Skin of body (tissue), 2 donors: ENCODE data around the gene DUSP11. TPM values are rescaled to one million over a fixed set of nuclear protein-coding genes. Genes with fewer than 3 reads are reported as not detected.
"Not testable (repeated sequence)": the region's sequence is repeated elsewhere in the genome, so short reads cannot be mapped to it uniquely, and the experiment has no call there.

Experiments
- DNase-seq: peaks from one replicate; lab custom pipeline; 2025; lab: John Stamatoyannopoulos, UW
- total RNA-seq: library from RNA; depleted of rRNA; stranded (reverse); fragments of >200 nt; gene quantifications from one replicate; pipeline ENCODE4 v1.2.3, GENCODE V29; 2014

Gene DUSP11
- total RNA-seq, 1 donor from 2014 or later: 41.3 TPM

DNA sequence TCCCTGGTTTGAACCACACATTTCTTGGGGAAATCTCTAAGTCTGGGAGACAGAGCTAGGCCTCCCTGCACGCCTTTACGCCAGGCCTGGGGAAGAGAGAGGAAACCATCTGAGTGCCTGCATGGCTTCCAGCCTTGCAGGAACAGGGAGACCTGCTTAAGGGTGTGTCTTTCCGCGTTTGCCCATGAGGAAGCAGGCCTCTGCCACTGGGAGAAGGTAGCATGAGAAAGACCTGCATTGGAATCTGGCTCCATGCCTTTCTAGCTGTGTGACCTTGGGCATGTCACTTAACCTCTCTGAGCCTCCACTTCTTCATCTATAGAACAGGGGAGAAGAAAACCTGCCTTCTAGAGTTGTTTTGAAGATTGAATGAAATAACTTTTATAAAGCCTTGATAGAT lies 62.2 kb downstream of the DUSP11 start:
- DNase-seq: not testable (repeated sequence)

DNA sequence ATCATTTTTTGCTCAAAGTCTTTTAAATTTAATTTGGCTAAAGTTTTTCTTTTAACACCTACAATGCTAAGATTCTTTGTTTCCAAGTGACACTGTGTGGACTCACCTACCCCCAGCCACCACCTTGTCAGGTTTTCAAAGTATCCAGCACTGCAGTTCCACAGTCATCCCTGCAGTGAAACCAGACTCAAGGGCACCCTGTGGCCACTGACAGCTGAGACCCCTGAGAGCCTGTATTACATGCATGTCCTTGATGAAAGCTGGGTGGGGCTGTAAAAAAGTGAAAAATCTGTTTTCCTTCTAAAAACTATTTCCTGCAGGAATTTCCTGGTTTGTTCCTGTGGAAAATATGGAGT lies 62.7 kb downstream of the DUSP11 start:
- DNase-seq: no peak

DNA sequence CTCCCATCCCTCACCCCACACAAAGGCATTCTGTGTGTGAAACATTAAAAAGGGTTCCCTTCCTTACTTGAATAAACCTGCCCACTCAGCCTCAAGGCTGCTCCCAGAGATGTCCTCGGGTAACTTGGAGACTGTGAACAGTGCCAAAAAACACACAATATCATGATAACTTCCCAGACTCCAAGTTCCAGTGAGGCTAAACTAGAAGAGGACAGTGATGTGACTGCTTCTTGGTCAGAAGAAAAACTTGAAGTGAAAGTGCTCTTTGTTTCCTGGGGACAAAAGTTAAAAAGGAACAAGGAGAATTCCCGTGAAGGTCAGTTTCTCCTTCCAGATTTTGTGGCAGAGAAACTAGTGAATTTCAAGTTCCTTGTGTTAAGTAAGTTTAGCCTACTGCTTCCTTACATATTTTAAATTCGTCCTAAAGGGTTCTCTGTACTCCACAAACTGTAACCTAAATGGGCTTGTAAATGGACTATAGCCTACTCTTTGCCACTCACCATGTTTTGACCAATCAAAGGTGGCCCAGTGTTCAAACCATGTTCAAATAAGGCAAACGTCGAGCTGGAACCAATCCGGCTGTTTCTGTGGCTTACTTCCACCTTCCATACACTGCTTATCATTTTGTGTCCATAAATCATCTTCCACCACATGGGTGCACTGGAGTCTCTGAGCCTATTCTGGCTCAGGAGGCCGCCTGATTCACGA lies 63.2 kb downstream of the DUSP11 start:
- no peak for DNase-seq

DNA sequence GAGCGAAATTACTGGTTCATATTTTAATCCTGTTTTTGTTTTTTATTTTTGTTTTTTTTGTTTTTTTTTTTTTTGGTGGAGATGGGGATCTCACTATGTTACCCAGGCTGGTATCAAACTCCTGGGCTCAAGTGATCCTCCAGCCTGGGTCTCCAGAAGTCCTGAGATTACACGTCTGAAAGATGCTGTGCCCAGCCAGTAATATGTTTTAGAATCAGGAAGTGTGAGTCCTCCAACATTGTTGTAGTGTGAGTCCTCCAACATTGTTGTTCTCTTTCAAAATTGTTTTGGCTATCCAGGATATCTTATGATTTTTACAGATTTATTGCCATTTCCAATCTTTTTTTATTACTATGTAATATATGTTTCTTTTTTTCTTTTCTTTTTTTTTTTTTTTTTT lies 65.8 kb downstream of the DUSP11 start:
- no peak for DNase-seq

Other genes with a start within 250 kb of the DUSP11 start
- gene NAT8, start 137.7 kb downstream of the DUSP11 start, total RNA-seq: not detected
- 22.9 TPM for gene TPRKB, start 42.8 kb downstream of the DUSP11 start, total RNA-seq
- not detected for gene C2orf78, start 4.1 kb upstream of the DUSP11 start, total RNA-seq
- 15.5 TPM for gene STAMBP, start 48.9 kb upstream of the DUSP11 start, total RNA-seq
- gene ACTG2, start 112.9 kb upstream of the DUSP11 start, total RNA-seq: 5.1 TPM
- 25.5 TPM for gene DGUOK, start 146.8 kb upstream of the DUSP11 start, total RNA-seq
- gene TET3, start 204.8 kb upstream of the DUSP11 start, total RNA-seq: 15.9 TPM